Measurements from ENCODE around the gene KIAA0040. TPM values are rescaled to one million over a fixed set of nuclear protein-coding genes. Genes with fewer than 3 reads are reported as not detected.

The KIAA0040 gene
- polyA plus RNA-seq, 1 donor from 2014 or later = not detected

- no peak overlapping the region for H3K27ac ChIP-seq (ENCODE audit: low read length)
- H3K9me2 ChIP-seq (ENCODE audit: insufficient read depth, low read length) = no peaks in the 10 kb centered on the region
- H3K9me3 ChIP-seq (ENCODE audit: low read length) = no peaks in the 10 kb centered on the region
- no peak overlapping the region for H2AFZ ChIP-seq (ENCODE audit: low read depth, low read length)
- no peak overlapping the region for H3K9ac ChIP-seq (ENCODE audit: low read length)
- H3K4me3 ChIP-seq (ENCODE audit: low read length) = no peak overlapping the region
- H3K79me2 ChIP-seq (replicated peaks; ENCODE audit: insufficient read depth, low read length) = no peaks in the 10 kb centered on the region
- H3F3A ChIP-seq (ENCODE audit: insufficient read depth, low read length, poor library complexity, severe bottlenecking) = no peaks in the 10 kb centered on the region
- TF ChIP-seq EP300 (conservative IDR thresholded peaks at IDR 0.05; ENCODE audit: poor library complexity, severe bottlenecking) (no peak), SMC3 (conservative IDR thresholded peaks at IDR 0.05; ENCODE audit: poor library complexity) (no peak), POLR2AphosphoS5 (IDR thresholded peaks at IDR 0.05) (no peak), RAD21 (conservative IDR thresholded peaks at IDR 0.05) (no peak), REST (IDR thresholded peaks at IDR 0.05; ENCODE audit: borderline replicate concordance) (no peak)
- no peaks in the 10 kb centered on the region for H3K36me3 ChIP-seq (ENCODE audit: insufficient read depth, low read length)
- H4K20me1 ChIP-seq (ENCODE audit: insufficient read depth) = no peaks in the 10 kb centered on the region
- no peaks in the 10 kb centered on the region for H3K27me3 ChIP-seq (ENCODE audit: insufficient read depth, low read depth, low read length)
- H3K4me2 ChIP-seq (ENCODE audit: low read length) = no peak overlapping the region
These were observed 36.6 kb downstream of the KIAA0040 start for GRCh38 chr1:175155936-175156335.

- Histone ChIP-seq H3K4me3 (ENCODE audit: low read length) (no peak overlapping the region), H3K9me3 (ENCODE audit: low read length) (no peaks in the 10 kb centered on the region), H3K27me3 (ENCODE audit: insufficient read depth, low read depth, low read length) (no peaks in the 10 kb centered on the region), H3F3A (ENCODE audit: insufficient read depth, low read length, poor library complexity, severe bottlenecking) (no peaks in the 10 kb centered on the region), H3K27ac (ENCODE audit: low read length) (no peak overlapping the region), H2AFZ (ENCODE audit: low read depth, low read length) (no peak overlapping the region), H3K9ac (ENCODE audit: low read length) (no peak overlapping the region), H3K79me2 (replicated peaks; ENCODE audit: insufficient read depth, low read length) (no peaks in the 10 kb centered on the region), H3K9me2 (ENCODE audit: insufficient read depth, low read length) (no peaks in the 10 kb centered on the region), H4K20me1 (ENCODE audit: insufficient read depth) (no peaks in the 10 kb centered on the region), H3K36me3 (ENCODE audit: insufficient read depth, low read length) (no peaks in the 10 kb centered on the region), H3K4me2 (ENCODE audit: low read length) (no peak overlapping the region)
- TF ChIP-seq EP300 (conservative IDR thresholded peaks at IDR 0.05; ENCODE audit: poor library complexity, severe bottlenecking) (no peak), CTCF (IDR thresholded peaks at IDR 0.05; ENCODE audit: poor library complexity, severe bottlenecking) (no peak), SMC3 (conservative IDR thresholded peaks at IDR 0.05; ENCODE audit: poor library complexity) (no peak), RAD21 (conservative IDR thresholded peaks at IDR 0.05) (no peak), POLR2AphosphoS5 (IDR thresholded peaks at IDR 0.05) (no peak), EZH2 (IDR thresholded peaks at IDR 0.05; ENCODE audit: borderline replicate concordance, insufficient read depth, low read length, poor library complexity, severe bottlenecking) (no peak), REST (IDR thresholded peaks at IDR 0.05; ENCODE audit: borderline replicate concordance) (no peak), MXI1 (conservative IDR thresholded peaks at IDR 0.05; ENCODE audit: poor library complexity, severe bottlenecking) (no peak), TAF1 (IDR thresholded peaks at IDR 0.05; ENCODE audit: low read depth) (no peak)
These were observed 37.1 kb downstream of the KIAA0040 start for GRCh38 chr1:175155473-175155856.
